OCI-LY3 (cell line): ENCODE measurements around the gene PTPRT.

Experiments
- H2AFZ ChIP-seq: fragments of 200-600, 300-600 bp; shearing (Covaris generic); 2 replicates; pipeline ENCODE4 v1.6.0; 2014; ENCODE audit warnings: antibody characterized with exemption, low read depth, low read length
- H3K27ac ChIP-seq: fragments of 200-600, 300-600 bp; sonication (generic); 2 replicates; pipeline ENCODE4 v1.5.1; 2014; ENCODE audit warnings: mild to moderate bottlenecking, low read length, moderate library complexity, mixed read lengths
- H3K27me3 ChIP-seq: fragments of 200-600, 300-600 bp; sonication (generic); 2 replicates; pipeline ENCODE4 v1.6.1; 2014; ENCODE audit warnings: low read depth, low read length, mixed read lengths
- H3K36me3 ChIP-seq: fragments of 200-600, 300-600 bp; sonication (generic); replicated peaks from 2 replicates; pipeline ENCODE3; 2014; ENCODE audit warnings: low read depth, low read length, mixed read lengths
- H3K4me1 ChIP-seq: fragments of 300-600, 200-600 bp; sonication (generic); 2 replicates; pipeline ENCODE4 v1.6.1; 2014; ENCODE audit warnings: low read length, mixed read lengths
- H3K4me2 ChIP-seq: fragments of 200-600, 300-600 bp; sonication (generic); 2 replicates; pipeline ENCODE4 v1.6.1; 2014; ENCODE audit warnings: low read length, mixed read lengths
- H3K4me3 ChIP-seq: fragments of 300-600, 200-600 bp; sonication (generic); 2 replicates; pipeline ENCODE4 v1.5.1; 2014; ENCODE audit warnings: antibody characterized with exemption, mild to moderate bottlenecking, low read length, moderate library complexity
- H3K79me2 ChIP-seq: fragments of 300-600, 200-600 bp; shearing (Covaris generic); 2 replicates; pipeline ENCODE4 v1.6.1; 2014; ENCODE audit warnings: mild to moderate bottlenecking, low read length, mixed read lengths
- H3K9ac ChIP-seq: fragments of 300-600, 200-600 bp; shearing (Covaris generic); 2 replicates; pipeline ENCODE4 v1.6.0; 2014; ENCODE audit warnings: mild to moderate bottlenecking, low read length, moderate library complexity
- H3K9me3 ChIP-seq: fragments of 200-600, 300-600 bp; shearing (Covaris generic); 2 replicates; pipeline ENCODE4 v1.6.1; 2014; ENCODE audit warnings: low read length, mixed read lengths; ENCODE audit not compliant: insufficient read depth
- H4K20me1 ChIP-seq: fragments of 200-600, 300-600 bp; sonication (generic); 2 replicates; pipeline ENCODE4 v1.6.1; 2016; ENCODE audit warnings: low read length, mixed read lengths; ENCODE audit not compliant: insufficient read depth
- CTCF ChIP-seq: fragments of 200-600, 300-600 bp; sonication (generic); IDR thresholded peaks from 2 replicates; pipeline ENCODE4 v1.5.1; 2014; ENCODE audit warnings: antibody characterized with exemption, low read length, low read depth
- EZH2phosphoT487 ChIP-seq: fragments of 200-600 bp; shearing (Covaris generic); IDR thresholded peaks from 2 replicates; pipeline ENCODE4 v1.6.1; 2018; ENCODE audit warnings: antibody characterized with exemption, mixed run types, low read depth

The PTPRT gene

GRCh38 chr20:43235998-43236397, 46.3 kb upstream of the PTPRT start:
- H3K9me3 ChIP-seq, result no peaks in the 10 kb centered on the region
- H3K9ac ChIP-seq, result no peak overlapping the region
- H3K4me2 ChIP-seq, result no peak overlapping the region
- H3K4me3 ChIP-seq, result no peak overlapping the region
- H3K27ac ChIP-seq, result no peak overlapping the region
- no peak for TF ChIP-seq CTCF
- TF ChIP-seq EZH2phosphoT487, result no peak
- H3K4me1 ChIP-seq, result no peaks in the 10 kb centered on the region
- no peaks in the 10 kb centered on the region for H3K36me3 ChIP-seq
- H3K79me2 ChIP-seq, result no peaks in the 10 kb centered on the region
- H3K27me3 ChIP-seq, result peaks cover 48% of the 10 kb centered on the region
- no peak overlapping the region for H2AFZ ChIP-seq
- H4K20me1 ChIP-seq, result no peaks in the 10 kb centered on the region

GRCh38 chr20:43231829-43232228, 42.1 kb upstream of the PTPRT start:
- Histone ChIP-seq H2AFZ (no peak overlapping the region), H3K9ac (no peak overlapping the region), H3K4me3 (no peak overlapping the region), H3K4me1 (no peaks in the 10 kb centered on the region), H4K20me1 (no peaks in the 10 kb centered on the region), H3K79me2 (no peaks in the 10 kb centered on the region), H3K36me3 (no peaks in the 10 kb centered on the region), H3K27ac (no peak overlapping the region), H3K9me3 (no peaks in the 10 kb centered on the region), H3K4me2 (no peak overlapping the region), H3K27me3 (peaks cover 22% of the 10 kb centered on the region)
- TF ChIP-seq EZH2phosphoT487 (no peak), CTCF (no peak)

GRCh38 chr20:43229696-43230095, 40.0 kb upstream of the PTPRT start:
- H3K4me2 ChIP-seq, result no peak overlapping the region
- TF ChIP-seq CTCF, result no peak
- no peak for TF ChIP-seq EZH2phosphoT487

GRCh38 chr20:43220612-43221011, 30.9 kb upstream of the PTPRT start:
- H3K27me3 ChIP-seq, result peaks cover 63% of the 10 kb centered on the region
- H3K4me3 ChIP-seq, result no peak overlapping the region
- H3K36me3 ChIP-seq, result no peaks in the 10 kb centered on the region
- TF ChIP-seq EZH2phosphoT487, result no peak
- no peak for TF ChIP-seq CTCF
- no peak overlapping the region for H3K9ac ChIP-seq
- no peak overlapping the region for H3K4me2 ChIP-seq
- no peaks in the 10 kb centered on the region for H3K9me3 ChIP-seq
- H2AFZ ChIP-seq, result no peak overlapping the region
- H3K79me2 ChIP-seq, result no peaks in the 10 kb centered on the region
- no peaks in the 10 kb centered on the region for H3K4me1 ChIP-seq
- no peak overlapping the region for H3K27ac ChIP-seq
- no peaks in the 10 kb centered on the region for H4K20me1 ChIP-seq

More at GRCh38 chr20:43229696-43230095, 40.0 kb upstream of the PTPRT start:
- peaks cover 27% of the 10 kb centered on the region for H3K27me3 ChIP-seq
- no peaks in the 10 kb centered on the region for H3K9me3 ChIP-seq
- H3K9ac ChIP-seq, result no peak overlapping the region
- no peaks in the 10 kb centered on the region for H3K36me3 ChIP-seq
- H3K4me3 ChIP-seq, result no peak overlapping the region
- H3K79me2 ChIP-seq, result no peaks in the 10 kb centered on the region
- no peaks in the 10 kb centered on the region for H4K20me1 ChIP-seq
- H3K27ac ChIP-seq, result no peak overlapping the region
- H2AFZ ChIP-seq, result no peak overlapping the region
- H3K4me1 ChIP-seq, result no peaks in the 10 kb centered on the region
